ENCODE measurements around the gene C7orf57. TPM values are rescaled to one million over a fixed set of nuclear protein-coding genes. Genes with fewer than 3 reads are reported as not detected.

C7orf57 gene
- not detected in 2 replicates for total RNA-seq

DNA sequence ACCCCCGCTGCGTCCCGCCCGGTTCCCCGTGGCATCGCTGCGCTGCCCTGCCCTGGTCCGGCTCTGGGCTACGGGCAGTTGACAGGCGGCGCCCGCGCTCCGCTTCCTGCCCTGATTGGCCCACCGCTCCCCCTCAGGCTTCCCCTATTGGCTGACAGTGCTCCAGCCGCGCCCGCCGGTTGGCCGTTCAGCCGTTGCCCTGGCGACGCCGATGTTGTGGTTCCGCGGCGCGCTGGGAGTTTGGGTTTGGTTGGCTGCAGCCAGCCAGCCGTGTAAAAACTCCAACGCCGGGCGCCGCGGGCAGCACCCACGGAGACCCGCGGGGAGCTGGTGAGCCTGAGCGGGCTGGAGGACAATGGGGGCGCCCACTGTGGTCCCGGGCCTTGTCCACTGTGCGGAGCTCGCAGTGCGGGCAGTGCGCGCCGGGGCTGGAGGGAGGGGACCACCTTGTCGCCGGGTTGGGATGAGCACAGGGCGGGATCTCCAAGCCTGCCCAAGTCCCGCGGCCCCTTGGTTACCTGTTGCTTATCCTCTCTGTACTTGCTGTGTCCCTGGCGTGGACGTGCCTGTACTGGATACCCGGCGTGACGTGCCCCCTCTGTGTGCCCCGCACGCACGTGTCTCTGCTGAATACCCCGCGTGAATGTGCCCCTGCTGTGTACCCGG lies at the start of gene C7orf57:
C7orf57 (plus strand) TSS at position 243 of the 666 bp plus-strand sequence. CDS start 766 bp downstream, outside the sequence.

DNA sequence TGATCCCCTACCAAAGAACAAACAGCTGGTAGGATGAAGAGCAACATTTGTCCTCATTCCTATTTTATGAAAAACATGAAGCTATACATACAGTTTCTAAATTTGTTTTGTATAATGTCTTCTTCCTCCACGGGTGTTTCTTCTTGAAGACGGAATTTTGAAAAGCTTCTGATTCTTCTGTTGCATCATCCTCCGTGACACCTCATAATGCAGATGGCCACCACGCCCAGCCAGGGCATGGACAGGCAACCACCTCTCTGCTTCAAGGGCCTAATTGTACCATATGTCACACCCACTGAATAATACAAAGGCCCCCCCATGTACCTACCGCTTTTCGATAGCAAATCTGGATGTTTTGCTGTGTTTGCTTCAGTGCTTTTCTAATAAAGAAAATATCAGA lies 6.4 kb upstream of the C7orf57 start, which contains the start of gene SUN3:
SUN3 (minus strand) TSS at position 170 of the 400 bp plus-strand sequence; CDS start at position 1, 169 bp downstream.

DNA sequence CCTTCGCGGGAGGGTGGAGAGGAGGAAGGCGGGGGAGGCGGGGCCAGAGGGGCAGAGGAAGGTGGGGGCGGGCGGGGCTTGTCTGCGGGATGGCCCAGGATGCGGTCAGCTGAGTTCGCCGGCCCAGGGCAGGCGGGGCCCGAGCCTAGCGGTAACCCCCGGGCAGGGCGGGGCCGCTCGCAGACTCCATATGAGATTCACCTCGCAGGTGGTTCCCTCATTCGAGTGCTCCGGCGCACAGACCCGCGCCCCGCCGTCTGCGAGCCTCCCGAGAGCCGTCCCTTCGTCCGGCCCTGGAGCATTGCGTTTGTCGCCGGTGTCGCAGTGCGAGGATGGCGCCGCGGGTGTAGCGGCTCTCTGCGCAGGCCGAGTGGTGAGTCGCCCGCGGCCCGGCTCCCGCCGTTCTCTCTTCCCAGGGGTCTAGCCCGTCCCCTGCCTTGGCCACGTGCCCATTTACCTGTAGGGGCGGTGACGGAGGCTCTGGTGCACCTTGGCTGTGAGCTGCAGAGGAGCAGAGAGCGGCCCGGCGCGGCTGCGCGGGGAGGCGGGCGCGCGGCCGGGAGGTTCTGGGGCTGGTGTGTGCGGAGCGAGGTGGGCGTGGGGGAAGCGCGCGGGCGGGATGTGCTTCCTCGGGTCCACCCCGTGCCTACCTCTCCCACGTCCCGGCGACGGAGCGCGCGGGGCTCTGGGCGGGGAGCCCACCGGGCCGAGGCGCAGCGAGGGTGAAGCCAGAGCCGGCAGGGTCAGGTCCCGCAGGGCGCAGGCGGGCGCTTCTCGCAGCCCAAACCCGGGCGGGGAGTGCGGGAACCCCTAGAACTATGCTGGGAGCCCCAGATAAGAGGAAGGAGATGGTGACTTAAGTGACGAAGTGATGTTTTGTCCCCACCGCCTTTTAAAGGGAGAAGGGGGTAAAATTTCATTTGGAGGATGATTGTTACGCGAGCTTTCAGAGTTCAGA lies 54.0 kb downstream of the C7orf57 start, which contains the start of gene UPP1:
UPP1 (plus strand) TSS at position 220 of the 958 bp plus-strand sequence. CDS start 5,519 bp downstream, outside the sequence.

Other genes starting within 250 kb of the C7orf57 start
- under 0.01 and 0.09 TPM in 2 replicates for gene PKD1L1, start 87.1 kb upstream of the C7orf57 start, total RNA-seq
- 10.7 and 14.7 TPM in 2 replicates for gene HUS1, start 55.9 kb upstream of the C7orf57 start, total RNA-seq
- not detected in 2 replicates for gene SUN3, start 6.4 kb upstream of the C7orf57 start, total RNA-seq
- gene UPP1, start 53.7 kb downstream of the C7orf57 start, total RNA-seq, result 6.6 and 7.3 TPM in 2 replicates
- gene ABCA13, start 135.9 kb downstream of the C7orf57 start, total RNA-seq, result 0.55 and 1.4 TPM in 2 replicates

All from smooth muscle cell of bladder (primary cell).